ENCODE data around the gene RNF144B. TPM values are rescaled to one million over a fixed set of nuclear protein-coding genes. Genes with fewer than 3 reads are reported as not detected.
A peak's percentile ranks its signal among the peaks of the same experiment; 100 is the strongest.

Gene RNF144B
- total and polyA plus RNA-seq, 2 of the 13 experiments (the other 11 are each of a cell fraction or from before 2014, with no cell fraction given) = 1.8 to 4.3 TPM

- TF ChIP-seq, protein P1, sequence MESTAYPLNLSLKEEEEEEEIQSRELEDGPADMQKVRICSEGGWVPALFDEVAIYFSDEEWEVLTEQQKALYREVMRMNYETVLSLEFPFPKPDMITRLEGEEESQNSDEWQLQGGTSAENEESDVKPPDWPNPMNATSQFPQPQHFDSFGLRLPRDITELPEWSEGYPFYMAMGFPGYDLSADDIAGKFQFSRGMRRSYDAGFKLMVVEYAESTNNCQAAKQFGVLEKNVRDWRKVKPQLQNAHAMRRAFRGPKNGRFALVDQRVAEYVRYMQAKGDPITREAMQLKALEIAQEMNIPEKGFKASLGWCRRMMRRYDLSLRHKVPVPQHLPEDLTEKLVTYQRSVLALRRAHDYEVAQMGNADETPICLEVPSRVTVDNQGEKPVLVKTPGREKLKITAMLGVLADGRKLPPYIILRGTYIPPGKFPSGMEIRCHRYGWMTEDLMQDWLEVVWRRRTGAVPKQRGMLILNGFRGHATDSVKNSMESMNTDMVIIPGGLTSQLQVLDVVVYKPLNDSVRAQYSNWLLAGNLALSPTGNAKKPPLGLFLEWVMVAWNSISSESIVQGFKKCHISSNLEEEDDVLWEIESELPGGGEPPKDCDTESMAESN (CRISPR knock-in tag; conservative IDR thresholded peaks at IDR 0.05) = 0 out of 2 replicates have a peak, but pooled peaks have one; percentile 42
- TF ChIP-seq ZGPAT (CRISPR knock-in tag; IDR thresholded peaks at IDR 0.05) (peak; percentile 58), BRD4 (CRISPR knock-in tag; IDR thresholded peaks at IDR 0.05) (no peak), ZNF17 (CRISPR knock-in tag; IDR thresholded peaks at IDR 0.05) (no peak), SKI (IDR thresholded peaks at IDR 0.05; ENCODE audit: partially characterized antibody) (no peak), CCDC6 (CRISPR knock-in tag; IDR thresholded peaks at IDR 0.05) (no peak), SAFB2 (CRISPR knock-in tag; IDR thresholded peaks at IDR 0.05; ENCODE audit: borderline replicate concordance, low read depth) (no peak; the same call in 1 of the 2 replicates), TBL1XR1 (IDR thresholded peaks at IDR 0.05; ENCODE audit: borderline replicate concordance, low read length, partially characterized antibody) (peak; percentile 31), TEF (CRISPR knock-in tag; IDR thresholded peaks at IDR 0.05) (no peak), ESRRA (CRISPR knock-in tag; IDR thresholded peaks at IDR 0.05; ENCODE audit: low read depth) (no peak), SP4 (CRISPR knock-in tag; IDR thresholded peaks at IDR 0.05) (0 out of 2 replicates have a peak, but pooled peaks have one; percentile 30), MAFF (IDR thresholded peaks at IDR 0.05; ENCODE audit: low read depth, low read length) (peak; percentile 69), EHMT2 (IDR thresholded peaks at IDR 0.05; ENCODE audit: borderline replicate concordance, low read depth, low read length) (0 out of 2 replicates have a peak, but pooled peaks have one; percentile 37), ZNF383 (CRISPR knock-in tag; IDR thresholded peaks at IDR 0.05; ENCODE audit: borderline replicate concordance) (no peak), KAT8 (CRISPR knock-in tag; IDR thresholded peaks at IDR 0.05) (peak; percentile 82), ZNF598 (CRISPR knock-in tag; IDR thresholded peaks at IDR 0.05; ENCODE audit: borderline replicate concordance) (no peak), GABPA (IDR thresholded peaks at IDR 0.05; ENCODE audit: low read depth, low read length) (no peak), GABPA (CRISPR knock-in tag; IDR thresholded peaks at IDR 0.05; ENCODE audit: low read depth) (peak; percentile 81)
- TF ChIP-seq, protein P2, sequence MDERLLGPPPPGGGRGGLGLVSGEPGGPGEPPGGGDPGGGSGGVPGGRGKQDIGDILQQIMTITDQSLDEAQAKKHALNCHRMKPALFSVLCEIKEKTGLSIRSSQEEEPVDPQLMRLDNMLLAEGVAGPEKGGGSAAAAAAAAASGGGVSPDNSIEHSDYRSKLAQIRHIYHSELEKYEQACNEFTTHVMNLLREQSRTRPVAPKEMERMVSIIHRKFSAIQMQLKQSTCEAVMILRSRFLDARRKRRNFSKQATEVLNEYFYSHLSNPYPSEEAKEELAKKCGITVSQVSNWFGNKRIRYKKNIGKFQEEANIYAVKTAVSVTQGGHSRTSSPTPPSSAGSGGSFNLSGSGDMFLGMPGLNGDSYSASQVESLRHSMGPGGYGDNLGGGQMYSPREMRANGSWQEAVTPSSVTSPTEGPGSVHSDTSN (CRISPR knock-in tag; IDR thresholded peaks at IDR 0.05) = no peak
- TF ChIP-seq, protein P3, sequence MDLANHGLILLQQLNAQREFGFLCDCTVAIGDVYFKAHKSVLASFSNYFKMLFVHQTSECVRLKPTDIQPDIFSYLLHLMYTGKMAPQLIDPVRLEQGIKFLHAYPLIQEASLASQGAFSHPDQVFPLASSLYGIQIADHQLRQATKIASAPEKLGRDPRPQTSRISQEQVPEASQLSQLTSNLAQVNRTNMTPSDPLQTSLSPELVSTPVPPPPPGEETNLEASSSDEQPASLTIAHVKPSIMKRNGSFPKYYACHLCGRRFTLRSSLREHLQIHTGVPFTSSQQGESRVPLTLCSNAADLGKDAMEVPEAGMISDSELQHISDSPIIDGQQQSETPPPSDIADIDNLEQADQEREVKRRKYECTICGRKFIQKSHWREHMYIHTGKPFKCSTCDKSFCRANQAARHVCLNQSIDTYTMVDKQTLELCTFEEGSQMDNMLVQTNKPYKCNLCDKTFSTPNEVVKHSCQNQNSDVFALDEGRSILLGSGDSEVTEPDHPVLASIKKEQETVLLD (CRISPR knock-in tag; IDR thresholded peaks at IDR 0.05; ENCODE audit: low read depth) = no peak
- TF ChIP-seq, protein P4, sequence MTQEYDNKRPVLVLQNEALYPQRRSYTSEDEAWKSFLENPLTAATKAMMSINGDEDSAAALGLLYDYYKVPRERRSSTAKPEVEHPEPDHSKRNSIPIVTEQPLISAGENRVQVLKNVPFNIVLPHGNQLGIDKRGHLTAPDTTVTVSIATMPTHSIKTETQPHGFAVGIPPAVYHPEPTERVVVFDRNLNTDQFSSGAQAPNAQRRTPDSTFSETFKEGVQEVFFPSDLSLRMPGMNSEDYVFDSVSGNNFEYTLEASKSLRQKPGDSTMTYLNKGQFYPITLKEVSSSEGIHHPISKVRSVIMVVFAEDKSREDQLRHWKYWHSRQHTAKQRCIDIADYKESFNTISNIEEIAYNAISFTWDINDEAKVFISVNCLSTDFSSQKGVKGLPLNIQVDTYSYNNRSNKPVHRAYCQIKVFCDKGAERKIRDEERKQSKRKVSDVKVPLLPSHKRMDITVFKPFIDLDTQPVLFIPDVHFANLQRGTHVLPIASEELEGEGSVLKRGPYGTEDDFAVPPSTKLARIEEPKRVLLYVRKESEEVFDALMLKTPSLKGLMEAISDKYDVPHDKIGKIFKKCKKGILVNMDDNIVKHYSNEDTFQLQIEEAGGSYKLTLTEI (CRISPR knock-in tag; conservative IDR thresholded peaks at IDR 0.05) = no peak
Observed at GRCh38 chr6:18503593-18504231, 116.6 kb downstream of the RNF144B start (continued).
